Measurements from ENCODE around the gene WLS. TPM values are rescaled to one million over a fixed set of nuclear protein-coding genes. Genes with fewer than 3 reads are reported as not detected.
A peak's percentile ranks its signal among the peaks of the same experiment; 100 is the strongest.

Gene WLS
- total RNA-seq, 1 donor from 2014 or later = 29.9 TPM

DNA sequence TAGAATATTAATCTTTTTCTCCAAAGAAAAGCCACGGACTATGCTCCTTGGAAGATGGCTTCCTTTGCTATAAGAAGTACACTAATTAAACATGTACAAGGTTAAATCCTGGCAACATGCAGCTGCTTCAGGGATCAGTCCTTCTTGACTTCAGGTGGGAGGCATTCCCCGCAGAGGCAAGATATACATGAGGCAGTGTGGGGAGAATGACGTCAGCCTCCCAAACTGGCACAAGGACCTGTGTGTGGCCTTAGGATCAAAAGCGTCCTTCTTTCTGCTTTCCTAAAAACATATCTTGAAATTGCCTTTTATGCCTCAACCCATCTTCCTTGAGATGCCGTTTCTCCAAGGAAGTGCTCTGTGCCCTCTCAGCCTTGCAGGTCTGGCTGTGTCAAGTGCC lies 90.3 kb downstream of the WLS start:
- Histone ChIP-seq H3K36me3 (peaks cover 0 to 20% of the 10 kb centered on the region in 2 donors), H3K27me3 (no peaks in the 10 kb centered on the region), H3K4me3 (no peak overlapping the region), H3K27ac (peak overlapping the region; percentile 27 to 54), H3K4me1 (peaks cover 0 to 13% of the 10 kb centered on the region in 2 donors), H3K9me3 (no peaks in the 10 kb centered on the region)
- no peak for DNase-seq (ENCODE audit: low spot score in 2 of 2)
- TF ChIP-seq, protein P1, sequence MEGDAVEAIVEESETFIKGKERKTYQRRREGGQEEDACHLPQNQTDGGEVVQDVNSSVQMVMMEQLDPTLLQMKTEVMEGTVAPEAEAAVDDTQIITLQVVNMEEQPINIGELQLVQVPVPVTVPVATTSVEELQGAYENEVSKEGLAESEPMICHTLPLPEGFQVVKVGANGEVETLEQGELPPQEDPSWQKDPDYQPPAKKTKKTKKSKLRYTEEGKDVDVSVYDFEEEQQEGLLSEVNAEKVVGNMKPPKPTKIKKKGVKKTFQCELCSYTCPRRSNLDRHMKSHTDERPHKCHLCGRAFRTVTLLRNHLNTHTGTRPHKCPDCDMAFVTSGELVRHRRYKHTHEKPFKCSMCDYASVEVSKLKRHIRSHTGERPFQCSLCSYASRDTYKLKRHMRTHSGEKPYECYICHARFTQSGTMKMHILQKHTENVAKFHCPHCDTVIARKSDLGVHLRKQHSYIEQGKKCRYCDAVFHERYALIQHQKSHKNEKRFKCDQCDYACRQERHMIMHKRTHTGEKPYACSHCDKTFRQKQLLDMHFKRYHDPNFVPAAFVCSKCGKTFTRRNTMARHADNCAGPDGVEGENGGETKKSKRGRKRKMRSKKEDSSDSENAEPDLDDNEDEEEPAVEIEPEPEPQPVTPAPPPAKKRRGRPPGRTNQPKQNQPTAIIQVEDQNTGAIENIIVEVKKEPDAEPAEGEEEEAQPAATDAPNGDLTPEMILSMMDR (IDR thresholded peaks at IDR 0.05) = no peak
- intact Hi-C loops (cut with DNase I) = loop anchor here (5.0 kb wide), 1 partner anchor 35 kb away; no protein-coding TSS in a partner anchor

DNA sequence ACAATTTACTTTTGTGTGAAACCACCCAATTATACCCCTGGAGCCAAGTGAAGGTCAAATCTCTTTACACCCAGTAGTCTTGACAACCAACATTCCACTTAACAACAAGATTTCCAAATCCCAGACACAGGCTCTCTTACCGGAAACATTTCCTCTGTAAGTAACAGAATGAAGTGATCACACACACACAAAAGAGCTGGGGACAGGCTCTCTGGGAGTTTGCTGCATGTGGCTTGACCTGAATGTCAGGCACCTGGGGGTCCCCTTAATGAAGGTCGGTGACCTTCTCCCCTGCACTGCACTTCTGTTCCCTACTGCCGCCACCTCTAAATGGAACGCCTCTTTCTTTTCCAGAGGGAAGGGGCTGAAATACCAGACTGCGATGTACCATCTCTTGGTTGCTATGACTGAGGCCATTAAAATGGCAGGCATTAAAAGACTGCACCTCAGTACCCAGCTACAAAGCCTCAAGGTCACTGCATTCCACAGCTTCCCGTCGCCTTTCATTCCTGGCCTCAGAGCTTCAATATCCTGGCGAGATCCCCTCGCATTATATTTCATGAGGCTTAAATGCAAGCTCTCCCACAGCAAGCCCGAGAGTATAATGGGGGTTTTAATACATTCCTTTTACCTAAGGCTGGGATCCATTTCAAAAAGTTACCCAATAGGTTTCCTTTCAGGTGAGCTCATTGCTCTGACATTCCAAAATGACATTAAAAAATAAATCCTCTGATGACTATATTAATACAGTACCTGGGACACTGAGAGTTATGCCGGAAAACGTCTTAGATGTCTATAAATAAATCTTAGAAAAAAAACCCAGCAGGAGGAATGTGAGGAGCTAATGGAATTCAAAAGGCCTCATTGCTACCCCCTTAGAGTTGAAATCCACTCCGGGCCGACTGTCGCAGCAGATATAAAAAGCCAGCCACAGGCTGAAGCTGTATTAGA lies 91.0 kb downstream of the WLS start:
- no peaks in the 10 kb centered on the region for H3K27me3 ChIP-seq
- TF ChIP-seq, protein P1 (IDR thresholded peaks at IDR 0.05) = no peak
- peak overlapping the region; percentile 27 to 54 for H3K27ac ChIP-seq
- no peak for DNase-seq (ENCODE audit: low spot score in 2 of 2)
- H3K36me3 ChIP-seq = peaks cover 0 to 23% of the 10 kb centered on the region in 2 donors
- peaks cover 0 to 13% of the 10 kb centered on the region in 2 donors for H3K4me1 ChIP-seq
- intact Hi-C loops (cut with DNase I) = loop anchor here (5.0 kb wide), 1 partner anchor 36 kb away; no protein-coding TSS in a partner anchor
- no peaks in the 10 kb centered on the region for H3K9me3 ChIP-seq
- no peak overlapping the region for H3K4me3 ChIP-seq

DNA sequence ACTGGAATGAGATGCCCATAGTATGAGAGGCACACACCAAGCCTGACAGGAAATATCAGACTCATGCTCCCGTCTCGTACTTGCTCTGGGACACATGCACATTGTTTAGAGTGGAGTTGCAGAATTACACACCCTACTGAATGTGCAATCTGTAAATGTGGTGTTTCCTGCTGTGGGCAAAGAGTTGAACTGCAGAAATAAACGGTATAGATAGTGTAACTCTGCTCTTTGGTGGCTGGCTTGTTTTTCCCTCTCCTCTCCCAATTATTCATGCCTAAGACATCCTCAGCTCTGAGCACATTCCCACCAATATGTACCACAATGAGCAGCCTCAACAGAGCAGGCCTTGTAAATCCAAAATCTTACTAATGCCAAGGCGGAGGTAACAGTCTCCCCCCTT lies 91.8 kb downstream of the WLS start:
- intact Hi-C loops (cut with DNase I) = loop anchor here (5.0 kb wide), 1 partner anchor 37 kb away; no protein-coding TSS in a partner anchor
- TF ChIP-seq, protein P1 (IDR thresholded peaks at IDR 0.05) = no peak
- DNase-seq (ENCODE audit: low spot score in 2 of 2) = no peak
- Histone ChIP-seq H3K27ac (peak overlapping the region in 1 of 2 donors; percentile 27), H3K4me1 (peaks cover 0 to 13% of the 10 kb centered on the region in 2 donors), H3K4me3 (no peak overlapping the region), H3K36me3 (peaks cover 0 to 28% of the 10 kb centered on the region in 2 donors), H3K27me3 (no peaks in the 10 kb centered on the region), H3K9me3 (no peaks in the 10 kb centered on the region)

DNA sequence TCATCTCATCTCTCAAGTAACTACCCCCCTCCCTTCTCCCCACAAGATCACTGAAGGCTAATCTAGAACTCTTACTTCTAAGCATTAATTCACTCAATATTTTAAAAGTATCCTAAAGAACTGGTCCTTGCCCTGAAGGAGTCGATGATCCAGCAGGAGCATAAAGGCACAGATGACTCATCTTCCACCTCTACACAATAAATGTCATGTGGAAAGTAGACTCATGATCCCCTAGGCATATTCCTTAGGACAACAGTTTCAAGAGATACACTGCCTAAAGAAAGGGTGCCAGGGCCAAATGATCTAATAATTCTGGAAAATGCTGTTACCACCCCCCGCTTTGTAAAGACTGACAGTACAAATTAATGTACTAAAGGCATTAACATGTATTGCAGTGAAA lies 96.1 kb downstream of the WLS start:
- H3K4me3 ChIP-seq = no peak overlapping the region
- H3K4me1 ChIP-seq = peaks cover 0 to 2% of the 10 kb centered on the region in 2 donors
- H3K27me3 ChIP-seq = no peaks in the 10 kb centered on the region
- H3K9me3 ChIP-seq = no peaks in the 10 kb centered on the region
- H3K36me3 ChIP-seq = peaks cover 10 to 50% of the 10 kb centered on the region in 2 donors
- TF ChIP-seq, protein P1 (IDR thresholded peaks at IDR 0.05) = no peak
- no peak for DNase-seq (ENCODE audit: low spot score in 2 of 2)
- intact Hi-C loops (cut with DNase I) = no loop called here
- H3K27ac ChIP-seq = no peak overlapping the region

DNA sequence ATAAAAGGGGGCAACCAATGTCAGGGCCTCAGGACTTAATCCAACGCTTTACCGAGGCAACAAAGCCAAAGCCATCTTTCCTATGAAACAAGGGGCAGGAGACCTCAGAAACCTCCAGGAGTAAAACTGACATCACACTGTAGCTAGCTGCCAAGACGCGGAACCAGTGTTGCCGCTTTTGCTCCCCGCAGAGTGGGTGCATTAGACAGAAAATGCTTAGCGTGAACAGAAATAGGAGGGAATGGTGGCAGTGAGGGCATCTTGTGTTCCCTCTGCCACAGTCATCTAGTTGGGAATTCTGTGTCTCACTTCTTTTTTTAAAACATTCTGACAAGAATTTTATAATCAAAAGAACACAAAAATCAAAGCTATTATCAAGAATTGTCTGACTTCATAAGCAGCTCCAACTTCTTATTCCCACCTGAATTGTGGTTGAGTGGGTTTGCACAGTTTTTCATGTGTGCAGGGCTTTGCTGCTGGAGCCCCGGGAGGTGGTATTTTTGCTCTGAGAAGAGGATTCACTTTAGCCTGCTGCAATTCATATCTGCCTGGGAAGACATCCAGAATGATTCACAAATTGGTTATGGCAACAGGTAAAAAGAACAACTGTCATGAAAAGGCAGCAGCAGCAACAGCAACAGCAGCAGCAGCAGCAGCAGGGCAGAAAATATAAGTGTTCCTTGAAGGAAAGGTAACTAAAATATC lies 99.7 kb downstream of the WLS start:
- no peak for DNase-seq (ENCODE audit: low spot score in 2 of 2)
- intact Hi-C loops (cut with DNase I) = no loop called here
- Histone ChIP-seq H3K27ac (no peak overlapping the region), H3K27me3 (no peaks in the 10 kb centered on the region), H3K4me3 (no peak overlapping the region), H3K4me1 (peaks cover 0 to 4% of the 10 kb centered on the region in 2 donors), H3K9me3 (no peaks in the 10 kb centered on the region), H3K36me3 (peaks cover 10 to 56% of the 10 kb centered on the region in 2 donors)
- TF ChIP-seq, protein P1 (IDR thresholded peaks at IDR 0.05) = no peak
